KMS-11 (cell line): Measurements from ENCODE around the gene ST6GALNAC6.

Experiments used
- H2AFZ ChIP-seq: fragments of 200-600 bp; sonication (generic); 2 replicates; pipeline ENCODE4 v1.6.1; 2016; ENCODE audit warnings: antibody characterized with exemption, mixed run types, low read depth
- H3K27ac ChIP-seq: fragments of 200-600 bp; sonication (generic); 2 replicates; pipeline ENCODE4 v1.6.1; 2016; ENCODE audit warnings: mild to moderate bottlenecking, mixed run types
- H3K27me3 ChIP-seq: fragments of 200-600 bp; sonication (generic); 2 replicates; pipeline ENCODE4 v1.6.1; 2017; ENCODE audit warnings: mild to moderate bottlenecking, low read depth, mixed run types, moderate library complexity; ENCODE audit not compliant: insufficient read depth
- H3K36me3 ChIP-seq: fragments of 200-600 bp; sonication (generic); 2 replicates; pipeline ENCODE4 v1.6.1; 2017; ENCODE audit warnings: mild to moderate bottlenecking, mixed run types; ENCODE audit not compliant: insufficient read depth
- H3K4me1 ChIP-seq: fragments of 200-600 bp; sonication (generic); 2 replicates; pipeline ENCODE4 v1.6.1; 2016; ENCODE audit warnings: mild to moderate bottlenecking, low read depth, mixed run types; ENCODE audit not compliant: poor library complexity, severe bottlenecking
- H3K4me2 ChIP-seq: fragments of 200-600 bp; sonication (generic); 2 replicates; pipeline ENCODE4 v1.7.0; 2016; ENCODE audit warnings: mild to moderate bottlenecking, mixed run types
- H3K4me3 ChIP-seq: fragments of 200-600 bp; sonication (generic); IDR thresholded peaks from 2 replicates; pipeline ENCODE4 v1.6.1; 2017; ENCODE audit warnings: low read depth, low read length, mixed read lengths; ENCODE audit not compliant: insufficient read depth
- H3K79me2 ChIP-seq: fragments of 200-600 bp; sonication (generic); 2 replicates; pipeline ENCODE4 v1.6.1; 2016; ENCODE audit warnings: low read depth, mixed run types; ENCODE audit not compliant: insufficient read depth
- H3K9ac ChIP-seq: fragments of 200-600 bp; sonication (generic); 2 replicates; pipeline ENCODE4 v1.6.1; 2016; ENCODE audit warnings: mild to moderate bottlenecking, mixed run types
- H4K20me1 ChIP-seq: fragments of 200-600 bp; sonication (generic); 2 replicates; pipeline ENCODE4 v1.6.1; 2016; ENCODE audit warnings: mild to moderate bottlenecking, mixed run types; ENCODE audit not compliant: insufficient read depth
- CTCF ChIP-seq: fragments of 200-600 bp; sonication (generic); conservative IDR thresholded peaks from 2 replicates; pipeline ENCODE4 v1.6.1; 2017; ENCODE audit warnings: low read depth, mild to moderate bottlenecking, antibody characterized with exemption, low read length, moderate library complexity, mixed read lengths

Gene ST6GALNAC6

GRCh38 chr9:127899128-127899943 is at the start of gene ST6GALNAC6:
ST6GALNAC6 (minus strand) TSS chr9:127899603; CDS start chr9:127897981, 1,622 bp downstream.
- H2AFZ ChIP-seq: peak within 1 kb of the TSS; percentile 52
- H3K36me3 ChIP-seq: no peaks in the 10 kb centered on the region; the same call in 1 of the 2 replicates
- peak within 1 kb of the TSS; percentile 84 for H3K4me2 ChIP-seq
- no peak within 1 kb of the TSS for H3K27ac ChIP-seq
- H3K4me3 ChIP-seq: no peak within 1 kb of the TSS
- TF ChIP-seq CTCF: no peak
- H3K79me2 ChIP-seq: 0 out of 2 replicates have a peak, but pooled peaks cover 4% of the 10 kb centered on the region
- H3K9ac ChIP-seq: peak within 1 kb of the TSS; percentile 74
- H4K20me1 ChIP-seq: no peaks in the 10 kb centered on the region
- H3K4me1 ChIP-seq: peaks cover 12% of the 10 kb centered on the region
- no peaks in the 10 kb centered on the region for H3K27me3 ChIP-seq

- H3K4me1 ChIP-seq: peaks cover 3% of the 10 kb centered on the region
- no peaks in the 10 kb centered on the region for H3K36me3 ChIP-seq
- no peak overlapping the region for H3K4me3 ChIP-seq
- no peaks in the 10 kb centered on the region for H3K79me2 ChIP-seq
- H3K4me2 ChIP-seq: no peak overlapping the region
- H3K27ac ChIP-seq: no peak overlapping the region
- no peaks in the 10 kb centered on the region for H3K27me3 ChIP-seq
- H4K20me1 ChIP-seq: no peaks in the 10 kb centered on the region
- H2AFZ ChIP-seq: no peak overlapping the region
- H3K9ac ChIP-seq: no peak overlapping the region
- TF ChIP-seq CTCF: no peak
These were observed 48.7 kb upstream of the ST6GALNAC6 start for GRCh38 chr9:127947841-127948710.

- TF ChIP-seq CTCF: no peak
- no peaks in the 10 kb centered on the region for H4K20me1 ChIP-seq
- no peak overlapping the region for H3K4me2 ChIP-seq
- H3K4me3 ChIP-seq: no peak overlapping the region
- H3K9ac ChIP-seq: no peak overlapping the region
- no peak overlapping the region for H3K27ac ChIP-seq
- H3K79me2 ChIP-seq: no peaks in the 10 kb centered on the region
- H2AFZ ChIP-seq: no peak overlapping the region
- H3K36me3 ChIP-seq: no peaks in the 10 kb centered on the region
- no peaks in the 10 kb centered on the region for H3K27me3 ChIP-seq
- H3K4me1 ChIP-seq: peaks cover 7% of the 10 kb centered on the region
These were observed 47.3 kb upstream of the ST6GALNAC6 start for GRCh38 chr9:127946728-127947127.

- H3K27me3 ChIP-seq: no peaks in the 10 kb centered on the region
- no peaks in the 10 kb centered on the region for H4K20me1 ChIP-seq
- H3K36me3 ChIP-seq: no peaks in the 10 kb centered on the region
- H2AFZ ChIP-seq: no peak overlapping the region
- TF ChIP-seq CTCF: no peak
- peaks cover 7% of the 10 kb centered on the region for H3K4me1 ChIP-seq
- no peak overlapping the region for H3K4me2 ChIP-seq
- H3K9ac ChIP-seq: no peak overlapping the region
- H3K4me3 ChIP-seq: no peak overlapping the region
- H3K27ac ChIP-seq: no peak overlapping the region
- H3K79me2 ChIP-seq: no peaks in the 10 kb centered on the region
These were observed 46.5 kb upstream of the ST6GALNAC6 start for GRCh38 chr9:127945942-127946341.
